Kidney (tissue), 14 donors: Measurements from ENCODE around the gene NPBWR2. TPM values are rescaled to one million over a fixed set of nuclear protein-coding genes. Genes with fewer than 3 reads are reported as not detected.

Experiments
- DNase-seq, 5 donors: peaks; one replicate each; pipeline ENCODE4 v3.0.0-alpha.2; 2013 to 2020
- FAIRE-seq: peaks from 2 replicates; lab custom pipeline; 2012; peaks lifted over from hg19 to GRCh38; lab: Jason Lieb, UNC
- H3K27ac ChIP-seq, 2 donors: one replicate each; pipeline ENCODE4 v1.7.0; 2013; ENCODE audit warnings: low read depth in 2 of 2, low read length in 2 of 2, inconsistent platforms in 1 of 2
- H3K27me3 ChIP-seq: one replicate; pipeline ENCODE4 v1.7.1; 2013; ENCODE audit warnings: low read length, inconsistent platforms; ENCODE audit not compliant: control insufficient read depth, insufficient read depth
- H3K36me3 ChIP-seq, 3 donors: one replicate each; pipeline versions ENCODE4 v1.7.0 to v1.7.1; 2013; ENCODE audit warnings: low read length in 3 of 3, control low read depth in 1 of 3, inconsistent platforms in 1 of 3; ENCODE audit not compliant: insufficient read depth in 3 of 3, control insufficient read depth in 2 of 3
- H3K4me1 ChIP-seq, 3 donors: one replicate each; pipeline versions ENCODE4 v1.7.0 to v1.7.1; 2013; ENCODE audit warnings: low read length in 3 of 3, inconsistent platforms in 1 of 3, low read depth in 1 of 3; ENCODE audit not compliant: control insufficient read depth in 2 of 3, insufficient read depth in 2 of 3
- H3K4me3 ChIP-seq, 3 donors: one replicate each; pipeline versions ENCODE4 v1.7.0 to v1.8.1; 2013; ENCODE audit warnings: low read length in 3 of 3, control low read depth in 1 of 3, inconsistent platforms in 1 of 3
- H3K9ac ChIP-seq, 3 donors: one replicate each; pipeline versions ENCODE4 v1.7.0 to v1.7.1; 2013; ENCODE audit warnings: low read length in 3 of 3, control low read depth in 1 of 3, inconsistent platforms in 1 of 3
- H3K9me3 ChIP-seq, 3 donors: one replicate each; pipeline versions ENCODE4 v1.7.0 to v1.7.1; 2013; ENCODE audit warnings: low read length in 3 of 3, control low read depth in 1 of 3, inconsistent platforms in 1 of 3; ENCODE audit not compliant: control insufficient read depth in 2 of 3, insufficient read depth in 1 of 3
- CTCF ChIP-seq: IDR thresholded peaks from 3 replicates; pipeline ENCODE4 v1.5.1; 2012; ENCODE audit warnings: mild to moderate bottlenecking, moderate library complexity, borderline replicate concordance; ENCODE audit not compliant: insufficient read depth; ENCODE audit errors: extremely low read depth
- intact Hi-C: fragments of 100-400 bp; cut with DNase I; formaldehyde crosslinking; loops from one replicate; pipeline ENCODE4 v1.11.1; 2022
- polyA plus RNA-seq: library from polyadenylated mRNA; stranded (reverse); fragments of 350-450 nt; fragmentation: Illumina TruSeq; extraction: RNeasy Lipid Tissue Mini Kit (QIAGEN cat#74804); gene quantifications from one replicate; pipeline ENCODE4 v1.2.3, GENCODE V29; 2014; ENCODE audit warnings: low read depth, low replicate concordance; ENCODE audit not compliant: insufficient read depth
- total RNA-seq: library from RNA; stranded (reverse); fragmentation: NEBNext Ultra II Directional; extraction: Animal tissue kit (Norgen Biotek cat#: 25700); gene quantifications from one replicate; pipeline ENCODE4 v1.2.1, GENCODE V29; 2021
- donor health status: control.
- donor health status: control.
- donor health status: control.
- donor health status: control.
- donor health status: control.
- donor health status: DM: yes; HTN: yes; CAD: no.
- donor health status: Normal renal cell carcinoma (clear cell type).

NPBWR2 gene
- total and polyA plus RNA-seq, 2 donors from 2014 or later: not detected

GRCh38 chr20:64152906-64153305, 45.5 kb upstream of the NPBWR2 start:
- intact Hi-C loops: no loop called here
- no peaks in the 10 kb centered on the region for H3K4me1 ChIP-seq
- no peak overlapping the region for H3K4me3 ChIP-seq
- no peak for TF ChIP-seq CTCF
- no peaks in the 10 kb centered on the region for H3K9me3 ChIP-seq
- DNase-seq: peak in 1 of 5 donors; percentile 58
- no peak overlapping the region for H3K9ac ChIP-seq
- H3K27me3 ChIP-seq: no peaks in the 10 kb centered on the region
- FAIRE-seq: no peak
- H3K36me3 ChIP-seq: no peaks in the 10 kb centered on the region
- no peak overlapping the region for H3K27ac ChIP-seq

- Histone ChIP-seq H3K36me3 (no peaks in the 10 kb centered on the region), H3K4me1 (no peaks in the 10 kb centered on the region), H3K4me3 (no peak overlapping the region), H3K9me3 (no peaks in the 10 kb centered on the region), H3K27ac (no peak overlapping the region), H3K27me3 (no peaks in the 10 kb centered on the region), H3K9ac (no peak overlapping the region)
- peak in 1 of 5 donors; percentile 27 for DNase-seq
- intact Hi-C loops: no loop called here
- TF ChIP-seq CTCF: no peak
- no peak for FAIRE-seq
These were observed 44.5 kb upstream of the NPBWR2 start for GRCh38 chr20:64151633-64152530.

GRCh38 chr20:64150756-64151632, 43.6 kb upstream of the NPBWR2 start:
- peak in 1 of 5 donors; percentile 37 for DNase-seq
- Histone ChIP-seq H3K4me3 (no peak overlapping the region), H3K36me3 (no peaks in the 10 kb centered on the region), H3K27me3 (no peaks in the 10 kb centered on the region), H3K27ac (no peak overlapping the region), H3K9me3 (no peaks in the 10 kb centered on the region), H3K4me1 (no peaks in the 10 kb centered on the region), H3K9ac (no peak overlapping the region)
- TF ChIP-seq CTCF: no peak
- intact Hi-C loops: no loop called here
- FAIRE-seq: no peak
